H9 (cell line): Measurements from ENCODE around the gene ATG12. TPM values are rescaled to one million over a fixed set of nuclear protein-coding genes. Genes with fewer than 3 reads are reported as not detected.

Source experiments
- DNase-seq: peaks from one replicate; pipeline ENCODE4 v3.0.0-alpha.2; 2017
- H2AFZ ChIP-seq: one replicate; pipeline ENCODE4 v1.6.1; 2013; ENCODE audit warnings: mild to moderate bottlenecking, low read length, control low read depth, moderate library complexity
- H2AK5ac ChIP-seq: 2 replicates; pipeline ENCODE4 v1.6.1; 2013; ENCODE audit warnings: low read length, control low read depth, mixed read lengths; ENCODE audit not compliant: insufficient read length
- H2BK120ac ChIP-seq: one replicate; pipeline ENCODE4 v1.6.1; 2013; ENCODE audit warnings: low read depth, mild to moderate bottlenecking, low read length, control low read depth, inconsistent platforms; ENCODE audit not compliant: poor library complexity, severe bottlenecking
- H2BK12ac ChIP-seq: 2 replicates; pipeline ENCODE4 v1.6.1; 2013; ENCODE audit warnings: low read length, control low read depth, mixed read lengths, low read depth; ENCODE audit not compliant: insufficient read length
- H2BK15ac ChIP-seq: 2 replicates; pipeline ENCODE4 v1.6.1; 2013; ENCODE audit warnings: low read depth, low read length, control low read depth
- H2BK20ac ChIP-seq: one replicate; pipeline ENCODE4 v1.6.1; 2013; ENCODE audit warnings: low read depth, mild to moderate bottlenecking, low read length, control low read depth, inconsistent platforms; ENCODE audit not compliant: poor library complexity, severe bottlenecking
- H2BK5ac ChIP-seq: 2 replicates; pipeline ENCODE4 v1.6.1; 2013; ENCODE audit warnings: low read length, control low read depth, mixed read lengths; ENCODE audit not compliant: insufficient read length
- H3K14ac ChIP-seq: 2 replicates; pipeline ENCODE4 v1.6.1; 2013; ENCODE audit warnings: low read length, control low read depth; ENCODE audit not compliant: insufficient read depth
- H3K18ac ChIP-seq: 2 replicates; pipeline ENCODE4 v1.6.1; 2013; ENCODE audit warnings: low read depth, mild to moderate bottlenecking, mixed read lengths, low read length, control low read depth; ENCODE audit not compliant: insufficient read length
- H3K23ac ChIP-seq: 2 replicates; pipeline ENCODE4 v1.6.1; 2013; ENCODE audit warnings: low read length, control low read depth, mixed read lengths, low read depth; ENCODE audit not compliant: insufficient read length
- H3K23me2 ChIP-seq: 2 replicates; pipeline ENCODE4 v1.6.1; 2013; ENCODE audit warnings: low read depth, mild to moderate bottlenecking, mixed read lengths, low read length, control low read depth; ENCODE audit not compliant: insufficient read length, poor library complexity, severe bottlenecking
- H3K27ac ChIP-seq: 2 replicates; pipeline ENCODE4 v1.5.1; 2013; ENCODE audit warnings: low read length, control low read depth, mixed read lengths, low read depth; ENCODE audit not compliant: insufficient read length
- H3K27me3 ChIP-seq: 2 replicates; pipeline ENCODE4 v1.6.1; 2013; ENCODE audit warnings: low read length, control low read depth, inconsistent platforms; ENCODE audit not compliant: insufficient read depth
- H3K4ac ChIP-seq: 2 replicates; pipeline ENCODE4 v1.6.1; 2013; ENCODE audit warnings: low read depth, mild to moderate bottlenecking, control low read depth, inconsistent platforms, low read length, moderate library complexity
- H3K4me1 ChIP-seq: 2 replicates; pipeline ENCODE4 v1.6.1; 2013; ENCODE audit warnings: low read length, control low read depth, inconsistent platforms; ENCODE audit not compliant: insufficient read depth
- H3K4me2 ChIP-seq: 2 replicates; pipeline ENCODE4 v1.6.1; 2013; ENCODE audit warnings: low read length, control low read depth, mixed read lengths; ENCODE audit not compliant: insufficient read length, insufficient read depth
- H3K56ac ChIP-seq: 2 replicates; pipeline ENCODE4 v1.6.1; 2013; ENCODE audit warnings: low read depth, mild to moderate bottlenecking, mixed read lengths, low read length, control low read depth; ENCODE audit not compliant: insufficient read length
- H3K79me1 ChIP-seq: 2 replicates; pipeline ENCODE4 v1.6.1; 2013; ENCODE audit warnings: low read depth, mild to moderate bottlenecking, moderate library complexity, low read length, control low read depth, inconsistent platforms; ENCODE audit not compliant: insufficient read depth, poor library complexity, severe bottlenecking
- H3K79me2 ChIP-seq: 2 replicates; pipeline ENCODE4 v1.6.1; 2013; ENCODE audit warnings: low read length, control low read depth, inconsistent platforms; ENCODE audit not compliant: insufficient read depth
- H3K9ac ChIP-seq: 2 replicates; pipeline ENCODE4 v1.6.1; 2013; ENCODE audit warnings: low read length, control low read depth, mixed read lengths; ENCODE audit not compliant: insufficient read length; ENCODE audit errors: extremely low read depth
- H3K9me3 ChIP-seq: one replicate; pipeline ENCODE4 v1.6.1; 2013; ENCODE audit warnings: low read depth, low read length, inconsistent platforms; ENCODE audit not compliant: control insufficient read depth
- H3T11ph ChIP-seq: one replicate; pipeline ENCODE4 v1.6.1; 2013; ENCODE audit warnings: mild to moderate bottlenecking, low read length, control low read depth, inconsistent platforms
- H4K20me1 ChIP-seq: one replicate; pipeline ENCODE4 v1.6.1; 2013; ENCODE audit not compliant: control insufficient read depth, insufficient read length, insufficient read depth
- H4K5ac ChIP-seq: 2 replicates; pipeline ENCODE4 v1.6.1; 2013; ENCODE audit warnings: low read depth, mild to moderate bottlenecking, mixed read lengths, low read length, control low read depth; ENCODE audit not compliant: insufficient read length
- H4K8ac ChIP-seq: replicated peaks from 2 replicates; pipeline ENCODE4 v1.6.1; 2013; ENCODE audit warnings: low read length, control low read depth, mixed read lengths, low read depth; ENCODE audit not compliant: insufficient read length
- H4K91ac ChIP-seq: 2 replicates; pipeline ENCODE4 v1.6.1; 2013; ENCODE audit warnings: low read depth, mild to moderate bottlenecking, moderate library complexity, mixed read lengths, low read length, control low read depth; ENCODE audit not compliant: insufficient read length
- H3K27ac Mint-ChIP-seq, 3 experiments: 2 replicates in 2 of 3; 3 replicates in 1 of 3; pipeline ENCODE4 v1.8.0; 2020 to 2021; ENCODE audit warnings: mixed read lengths in 3 of 3, mild to moderate bottlenecking in 1 of 3, moderate library complexity in 1 of 3
- H3K27me3 Mint-ChIP-seq: 2 replicates; pipeline ENCODE4 v1.8.0; 2021; ENCODE audit warnings: low read depth, mild to moderate bottlenecking, moderate library complexity, mixed read lengths
- H3K36me3 Mint-ChIP-seq, 3 experiments: 2 replicates in 2 of 3; 3 replicates in 1 of 3; pipeline ENCODE4 v1.8.0; 2020 to 2021; ENCODE audit warnings: low read depth in 3 of 3, mixed read lengths in 3 of 3; ENCODE audit not compliant: insufficient read depth in 1 of 3
- H3K4me1 Mint-ChIP-seq, 2 experiments: 2 replicates each; pipeline ENCODE4 v1.8.0; 2020; ENCODE audit warnings: mixed read lengths in 2 of 2
- H3K4me3 Mint-ChIP-seq, 2 experiments: 2 replicates in 1 of 2; 3 replicates in 1 of 2; pipeline ENCODE4 v1.8.0; 2020 to 2021; ENCODE audit warnings: mild to moderate bottlenecking in 2 of 2, mixed read lengths in 2 of 2, moderate library complexity in 1 of 2
- H3K9me3 Mint-ChIP-seq, 2 experiments: 2 replicates in 1 of 2; 3 replicates in 1 of 2; pipeline ENCODE4 v1.8.0; 2020; ENCODE audit warnings: mild to moderate bottlenecking in 2 of 2, mixed read lengths in 2 of 2, moderate library complexity in 1 of 2
- WGBS: extraction: QIAGEN DNeasy Blood & Tissue Kit; methylation state at CpG from one replicate; pipeline ENCODE4 v1.1.7; 2013; ENCODE audit warnings: missing lambda C conversion rate, low lambda C conversion rate, mixed read lengths; ENCODE audit not compliant: insufficient read length; ENCODE audit errors: extremely low coverage; 5-methylcytosine and 5-hydroxymethylcytosine counted together
- total RNA-seq: library from RNA; stranded (reverse); gene quantifications from 2 replicates; pipeline ENCODE4 v1.2.1, GENCODE V29; 2021
- TF ChIP-seq, protein P1 (sequence below): fragments of 200-600 bp; sonication (generic); conservative IDR thresholded peaks from 3 replicates; pipeline ENCODE4 v1.8.0; 2021; ENCODE audit warnings: antibody characterized with exemption, mild to moderate bottlenecking

Gene ATG12
- total RNA-seq, 1 experiment from 2014 or later = 52.9 TPM

DNA sequence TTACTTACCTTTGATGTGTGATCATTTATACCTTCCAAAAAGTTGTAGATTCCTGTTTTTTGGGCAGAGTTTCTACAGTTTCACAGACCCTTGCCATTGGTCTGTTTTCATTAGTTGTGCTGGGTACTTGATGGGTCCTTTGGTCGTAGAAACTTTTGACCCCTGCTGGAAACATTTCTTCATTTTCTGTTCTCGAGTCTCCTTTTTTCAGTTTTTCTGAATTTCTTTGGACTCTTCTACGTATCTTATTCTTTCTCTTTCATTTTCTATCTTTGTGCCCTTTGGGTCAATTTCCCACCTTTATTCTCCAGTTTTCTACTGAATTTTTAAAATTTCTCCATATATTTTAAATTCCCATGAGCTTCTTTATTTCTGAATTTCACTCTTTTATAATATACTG is 17.0 kb upstream of the ATG12 start:
- Histone ChIP-seq H2AK5ac (no peak overlapping the region), H3T11ph (no peak overlapping the region), H3K56ac (no peak overlapping the region), H2AFZ (no peak overlapping the region), H3K4ac (no peak overlapping the region), H2BK5ac (no peak overlapping the region), H3K9me3 (no peaks in the 10 kb centered on the region), H3K27ac (no peak overlapping the region), H3K9ac (no peak overlapping the region), H3K18ac (no peak overlapping the region), H3K79me2 (peaks cover 2% of the 10 kb centered on the region; the same call in 1 of the 2 replicates), H2BK120ac (no peak overlapping the region), H3K23ac (no peak overlapping the region), H3K23me2 (no peaks in the 10 kb centered on the region), H4K5ac (no peak overlapping the region), H4K8ac (no peak overlapping the region), H2BK15ac (no peak overlapping the region), H3K27me3 (no peaks in the 10 kb centered on the region), H3K4me1 (no peaks in the 10 kb centered on the region), H4K91ac (no peak overlapping the region), H3K14ac (no peak overlapping the region), H4K20me1 (no peaks in the 10 kb centered on the region), H3K79me1 (peaks cover 3% of the 10 kb centered on the region), H3K4me2 (no peak overlapping the region), H2BK20ac (no peak overlapping the region), H2BK12ac (no peak overlapping the region)
- Mint-ChIP-seq H3K4me1 (peaks cover 25 to 31% of the 10 kb centered on the region in 2 experiments), H3K36me3 (peaks cover 0 to 19% (median 3%) of the 10 kb centered on the region in 3 experiments; a peak in 6 of 7 replicates), H3K27ac (peak overlapping the region in 2 of 3 experiments; percentile 63 to 65; a peak in 2 of 7 replicates), H3K9me3 (peaks cover 6 to 7% of the 10 kb centered on the region in 2 experiments), H3K4me3 (no peak overlapping the region), H3K27me3 (no peaks in the 10 kb centered on the region)
- no peak for DNase-seq
- TF ChIP-seq, protein P1, sequence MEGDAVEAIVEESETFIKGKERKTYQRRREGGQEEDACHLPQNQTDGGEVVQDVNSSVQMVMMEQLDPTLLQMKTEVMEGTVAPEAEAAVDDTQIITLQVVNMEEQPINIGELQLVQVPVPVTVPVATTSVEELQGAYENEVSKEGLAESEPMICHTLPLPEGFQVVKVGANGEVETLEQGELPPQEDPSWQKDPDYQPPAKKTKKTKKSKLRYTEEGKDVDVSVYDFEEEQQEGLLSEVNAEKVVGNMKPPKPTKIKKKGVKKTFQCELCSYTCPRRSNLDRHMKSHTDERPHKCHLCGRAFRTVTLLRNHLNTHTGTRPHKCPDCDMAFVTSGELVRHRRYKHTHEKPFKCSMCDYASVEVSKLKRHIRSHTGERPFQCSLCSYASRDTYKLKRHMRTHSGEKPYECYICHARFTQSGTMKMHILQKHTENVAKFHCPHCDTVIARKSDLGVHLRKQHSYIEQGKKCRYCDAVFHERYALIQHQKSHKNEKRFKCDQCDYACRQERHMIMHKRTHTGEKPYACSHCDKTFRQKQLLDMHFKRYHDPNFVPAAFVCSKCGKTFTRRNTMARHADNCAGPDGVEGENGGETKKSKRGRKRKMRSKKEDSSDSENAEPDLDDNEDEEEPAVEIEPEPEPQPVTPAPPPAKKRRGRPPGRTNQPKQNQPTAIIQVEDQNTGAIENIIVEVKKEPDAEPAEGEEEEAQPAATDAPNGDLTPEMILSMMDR = no peak
- no CpG with 5 or more reads among the region's 3 CpGs for WGBS
